ENCODE measurements around the gene PHF21A. TPM values are rescaled to one million over a fixed set of nuclear protein-coding genes. Genes with fewer than 3 reads are reported as not detected.

The PHF21A gene
- total and polyA plus RNA-seq, 2 experiments from 2014 or later: 24.6 to 30.4 TPM

- Histone ChIP-seq H2AFZ (no peak overlapping the region), H3K27me3 (no peaks in the 10 kb centered on the region), H3K36me3 (replicated peaks; ENCODE audit: insufficient read depth, low read depth) (no peaks in the 10 kb centered on the region), H3K4me1 (ENCODE audit: insufficient read depth) (no peaks in the 10 kb centered on the region), H3K27ac (no peak overlapping the region), H3K9me2 (replicated peaks; ENCODE audit: insufficient read depth) (no peaks in the 10 kb centered on the region), H3K79me2 (peaks cover 2% of the 10 kb centered on the region), H3K9me3 (ENCODE audit: low read depth) (no peaks in the 10 kb centered on the region), H3K4me2 (no peak overlapping the region), H4K20me1 (ENCODE audit: insufficient read depth, poor library complexity, severe bottlenecking) (no peaks in the 10 kb centered on the region), H3K4me3 (no peak overlapping the region)
- TF ChIP-seq CTCF (IDR thresholded peaks at IDR 0.05; ENCODE audit: poor library complexity) (no peak), EZH2 (IDR thresholded peaks at IDR 0.05; ENCODE audit: borderline replicate concordance) (no peak), EZH2phosphoT487 (IDR thresholded peaks at IDR 0.05; ENCODE audit: low read depth, severe bottlenecking, unreplicated experiment) (no peak)
- WGBS (ENCODE audit: low lambda C conversion rate, missing lambda C conversion rate): 72% methylated on average over 2 of the region's 2 CpGs
- no peak for DNase-seq (ENCODE audit: low spot score)
Observed at GRCh38 chr11:46064221-46064620, 57.0 kb downstream of the PHF21A start.

- Histone ChIP-seq H3K79me2 (peaks cover 2% of the 10 kb centered on the region), H3K27me3 (no peaks in the 10 kb centered on the region), H4K20me1 (ENCODE audit: insufficient read depth, poor library complexity, severe bottlenecking) (no peaks in the 10 kb centered on the region), H3K4me2 (no peak overlapping the region), H3K9me2 (replicated peaks; ENCODE audit: insufficient read depth) (no peaks in the 10 kb centered on the region), H3K36me3 (replicated peaks; ENCODE audit: insufficient read depth, low read depth) (no peaks in the 10 kb centered on the region), H2AFZ (no peak overlapping the region), H3K4me3 (no peak overlapping the region), H3K4me1 (ENCODE audit: insufficient read depth) (no peaks in the 10 kb centered on the region), H3K27ac (no peak overlapping the region), H3K9me3 (ENCODE audit: low read depth) (no peaks in the 10 kb centered on the region)
- WGBS (ENCODE audit: low lambda C conversion rate, missing lambda C conversion rate): 98% methylated on average over 3 of the region's 3 CpGs
- no peak for DNase-seq (ENCODE audit: low spot score)
- TF ChIP-seq EZH2phosphoT487 (IDR thresholded peaks at IDR 0.05; ENCODE audit: low read depth, severe bottlenecking, unreplicated experiment) (no peak), CTCF (IDR thresholded peaks at IDR 0.05; ENCODE audit: poor library complexity) (no peak), EZH2 (IDR thresholded peaks at IDR 0.05; ENCODE audit: borderline replicate concordance) (no peak)
Observed at GRCh38 chr11:46063138-46063537, 58.1 kb downstream of the PHF21A start.

GRCh38 chr11:46060013-46060412, 61.2 kb downstream of the PHF21A start:
- Histone ChIP-seq H3K9me3 (ENCODE audit: low read depth) (no peaks in the 10 kb centered on the region), H4K20me1 (ENCODE audit: insufficient read depth, poor library complexity, severe bottlenecking) (no peaks in the 10 kb centered on the region), H3K27ac (no peak overlapping the region), H3K4me1 (ENCODE audit: insufficient read depth) (peaks cover 10% of the 10 kb centered on the region), H2AFZ (no peak overlapping the region), H3K79me2 (peaks cover 2% of the 10 kb centered on the region), H3K9me2 (replicated peaks; ENCODE audit: insufficient read depth) (no peaks in the 10 kb centered on the region), H3K4me3 (no peak overlapping the region), H3K27me3 (no peaks in the 10 kb centered on the region), H3K4me2 (no peak overlapping the region), H3K36me3 (replicated peaks; ENCODE audit: insufficient read depth, low read depth) (no peaks in the 10 kb centered on the region)
- TF ChIP-seq EZH2phosphoT487 (IDR thresholded peaks at IDR 0.05; ENCODE audit: low read depth, severe bottlenecking, unreplicated experiment) (no peak), CTCF (IDR thresholded peaks at IDR 0.05; ENCODE audit: poor library complexity) (no peak), EZH2 (IDR thresholded peaks at IDR 0.05; ENCODE audit: borderline replicate concordance) (no peak)
- 97% methylated on average over 2 of the region's 2 CpGs for WGBS (ENCODE audit: low lambda C conversion rate, missing lambda C conversion rate)
- no peak for DNase-seq (ENCODE audit: low spot score)

- peak overlapping the region; percentile 15 for H3K27ac ChIP-seq
- no peak overlapping the region for H3K4me3 ChIP-seq
- H2AFZ ChIP-seq: no peak overlapping the region
- no peaks in the 10 kb centered on the region for H3K79me2 ChIP-seq
- no peaks in the 10 kb centered on the region for H3K27me3 ChIP-seq
- DNase-seq (ENCODE audit: low spot score): no peak
- H4K20me1 ChIP-seq (ENCODE audit: insufficient read depth, poor library complexity, severe bottlenecking): no peaks in the 10 kb centered on the region
- H3K9me2 ChIP-seq (replicated peaks; ENCODE audit: insufficient read depth): no peaks in the 10 kb centered on the region
- H3K4me1 ChIP-seq (ENCODE audit: insufficient read depth): peaks cover 10% of the 10 kb centered on the region
- H3K4me2 ChIP-seq: no peak overlapping the region
- whole genome bisulfite sequencing (ENCODE audit: low lambda C conversion rate, missing lambda C conversion rate): 87% methylated on average over 2 of the region's 2 CpGs
- no peaks in the 10 kb centered on the region for H3K9me3 ChIP-seq (ENCODE audit: low read depth)
- no peak for TF ChIP-seq EZH2phosphoT487 (IDR thresholded peaks at IDR 0.05; ENCODE audit: low read depth, severe bottlenecking, unreplicated experiment)
- no peak for TF ChIP-seq EZH2 (IDR thresholded peaks at IDR 0.05; ENCODE audit: borderline replicate concordance)
- TF ChIP-seq CTCF (IDR thresholded peaks at IDR 0.05; ENCODE audit: poor library complexity): no peak
- H3K36me3 ChIP-seq (replicated peaks; ENCODE audit: insufficient read depth, low read depth): no peaks in the 10 kb centered on the region
Observed at GRCh38 chr11:46057489-46057888, 63.8 kb downstream of the PHF21A start.
